Subcutaneous adipose tissue (tissue), 4 donors: Measurements from ENCODE around the gene ZBTB49. TPM values are rescaled to one million over a fixed set of nuclear protein-coding genes. Genes with fewer than 3 reads are reported as not detected.

Experiments
- CTCF ChIP-seq: fragments of 450-650 bp; IDR thresholded peaks from one replicate; pipeline ENCODE4 v1.5.1; 2016; ENCODE audit warnings: low read depth, mild to moderate bottlenecking, control low read depth, antibody characterized with exemption, moderate library complexity
- total RNA-seq, 4 donors: library from RNA; depleted of rRNA; stranded (reverse); fragments of >200 nt; gene quantifications; one replicate each; pipeline ENCODE4 v1.1.0, GENCODE V29; 2016

The ZBTB49 gene
- total RNA-seq, 4 donors from 2014 or later: 1.9 to 7.0 (median 4.0) TPM

GRCh38 chr4:4254199-4254598, 35.9 kb upstream of the ZBTB49 start:
- TF ChIP-seq CTCF: no peak

DNA sequence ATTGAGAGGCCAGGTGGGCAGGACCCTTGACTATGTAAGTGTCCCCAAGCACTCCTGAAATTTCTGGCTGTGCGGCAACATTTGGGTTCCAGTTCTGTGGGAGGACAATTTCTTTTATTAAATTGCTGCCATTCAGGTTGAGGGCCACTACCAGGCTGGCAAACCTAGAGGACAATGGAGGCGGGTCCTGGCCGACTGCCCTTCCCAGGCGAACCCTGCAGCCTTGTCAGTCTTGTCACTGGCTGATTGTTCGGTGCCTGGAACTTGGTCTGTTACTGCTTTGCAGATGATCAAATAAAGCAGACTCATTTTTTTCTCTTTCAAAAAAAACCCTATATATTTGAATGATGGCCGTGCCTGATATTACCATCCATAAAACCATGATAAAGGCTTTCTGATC, 35.4 kb upstream of the ZBTB49 start:
- no peak for TF ChIP-seq CTCF

- TF ChIP-seq CTCF: no peak
Observed at GRCh38 chr4:4256799-4257198, 33.3 kb upstream of the ZBTB49 start.

GRCh38 chr4:4259484-4260100, 30.5 kb upstream of the ZBTB49 start:
- no peak for TF ChIP-seq CTCF

- TF ChIP-seq CTCF: no peak
Observed at GRCh38 chr4:4260185-4260751, 29.8 kb upstream of the ZBTB49 start.

DNA sequence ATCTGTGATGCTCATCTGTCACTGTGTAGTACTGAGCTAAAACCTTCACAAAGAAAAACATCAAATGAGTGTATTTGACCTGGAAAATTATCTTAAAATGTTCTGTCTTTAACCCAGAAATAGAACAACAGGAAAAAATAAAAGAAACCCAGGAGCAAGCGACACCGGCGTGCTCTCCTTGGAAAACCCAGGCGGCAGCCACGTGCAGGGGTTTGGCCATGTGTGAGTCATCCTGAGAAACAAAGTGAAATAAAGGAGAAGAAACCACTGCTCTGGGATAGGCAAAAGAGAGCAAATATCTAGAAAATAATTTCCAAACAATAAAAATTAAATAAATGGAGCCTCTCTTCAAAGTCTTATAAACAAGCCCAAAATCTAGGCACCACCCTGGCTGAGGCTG, 22.1 kb upstream of the ZBTB49 start:
- no peak for TF ChIP-seq CTCF

- no peak for TF ChIP-seq CTCF
Observed at GRCh38 chr4:4268776-4269175, 21.3 kb upstream of the ZBTB49 start.
